ENCODE measurements around the gene CDV3. TPM values are rescaled to one million over a fixed set of nuclear protein-coding genes. Genes with fewer than 3 reads are reported as not detected.

CDV3 gene
- total RNA-seq, 4 donors from 2014 or later, result 46.8 to 84.9 (median 78.8) TPM

GRCh38 chr3:133589503-133589902 is 16.0 kb downstream of the CDV3 start:
- H3K27me3 ChIP-seq, result no peaks in the 10 kb centered on the region
- no peak for DNase-seq
- TF ChIP-seq POLR2A (IDR thresholded peaks at IDR 0.05) (peak; percentile 7), EP300 (IDR thresholded peaks at IDR 0.05; ENCODE audit: low read depth) (no peak)
- H3K4me3 ChIP-seq, result no peak overlapping the region
- in situ Hi-C loops (cut with MboI; ENCODE audit: low pct_ligation_motif_present in 1 of 4, low pct_unique_long_range_greater_than_20kb in 1 of 4, low sequenced_read_pairs in 3 of 4) (loop anchor here in 1 of 4 donors (25.0 kb wide), 2 partner anchors 127 to 902 kb away; no protein-coding TSS in a partner anchor), intact Hi-C loops (cut with DNase I; ENCODE audit: low total_unique reads) (no loop called here)
- 70 to 88% methylated on average over 2 to 8 of the region's 8 CpGs for WGBS, 2 donors (ENCODE audit: low coverage in 1 of 2)
- H3K36me3 ChIP-seq, result peaks cover 0 to 53% (median 23%) of the 10 kb centered on the region in 4 donors
- no peak overlapping the region for H3K27ac ChIP-seq
- no peaks in the 10 kb centered on the region for H3K9me3 ChIP-seq
- H3K4me1 ChIP-seq, result peaks cover 0 to 4% (median 2%) of the 10 kb centered on the region in 4 donors

GRCh38 chr3:133591271-133591742 is 17.8 kb downstream of the CDV3 start:
- 90 to 96% methylated on average over 3 of the region's 3 CpGs for WGBS, 2 donors (ENCODE audit: low coverage in 1 of 2)
- H3K4me3 ChIP-seq, result no peak overlapping the region
- TF ChIP-seq POLR2A (IDR thresholded peaks at IDR 0.05) (no peak), POLR2AphosphoS5 (IDR thresholded peaks at IDR 0.05) (no peak), EP300 (IDR thresholded peaks at IDR 0.05; ENCODE audit: low read depth) (no peak)
- TF ChIP-seq, protein P1, sequence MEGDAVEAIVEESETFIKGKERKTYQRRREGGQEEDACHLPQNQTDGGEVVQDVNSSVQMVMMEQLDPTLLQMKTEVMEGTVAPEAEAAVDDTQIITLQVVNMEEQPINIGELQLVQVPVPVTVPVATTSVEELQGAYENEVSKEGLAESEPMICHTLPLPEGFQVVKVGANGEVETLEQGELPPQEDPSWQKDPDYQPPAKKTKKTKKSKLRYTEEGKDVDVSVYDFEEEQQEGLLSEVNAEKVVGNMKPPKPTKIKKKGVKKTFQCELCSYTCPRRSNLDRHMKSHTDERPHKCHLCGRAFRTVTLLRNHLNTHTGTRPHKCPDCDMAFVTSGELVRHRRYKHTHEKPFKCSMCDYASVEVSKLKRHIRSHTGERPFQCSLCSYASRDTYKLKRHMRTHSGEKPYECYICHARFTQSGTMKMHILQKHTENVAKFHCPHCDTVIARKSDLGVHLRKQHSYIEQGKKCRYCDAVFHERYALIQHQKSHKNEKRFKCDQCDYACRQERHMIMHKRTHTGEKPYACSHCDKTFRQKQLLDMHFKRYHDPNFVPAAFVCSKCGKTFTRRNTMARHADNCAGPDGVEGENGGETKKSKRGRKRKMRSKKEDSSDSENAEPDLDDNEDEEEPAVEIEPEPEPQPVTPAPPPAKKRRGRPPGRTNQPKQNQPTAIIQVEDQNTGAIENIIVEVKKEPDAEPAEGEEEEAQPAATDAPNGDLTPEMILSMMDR (IDR thresholded peaks at IDR 0.05), result no peak
- in situ Hi-C loops (cut with MboI; ENCODE audit: low pct_ligation_motif_present in 1 of 4, low pct_unique_long_range_greater_than_20kb in 1 of 4, low sequenced_read_pairs in 3 of 4), result loop anchor here in 1 of 4 donors (25.0 kb wide), 2 partner anchors 129 to 904 kb away; no protein-coding TSS in a partner anchor
- no peaks in the 10 kb centered on the region for H3K9me3 ChIP-seq
- DNase-seq, result no peak
- peaks cover 0 to 35% (median 14%) of the 10 kb centered on the region in 4 donors for H3K36me3 ChIP-seq
- intact Hi-C loops (cut with DNase I; ENCODE audit: low total_unique reads), result no loop called here
- no peak overlapping the region for H3K27ac ChIP-seq
- peaks cover 0 to 4% (median 0%) of the 10 kb centered on the region in 4 donors for H3K4me1 ChIP-seq
- no peaks in the 10 kb centered on the region for H3K27me3 ChIP-seq

DNA sequence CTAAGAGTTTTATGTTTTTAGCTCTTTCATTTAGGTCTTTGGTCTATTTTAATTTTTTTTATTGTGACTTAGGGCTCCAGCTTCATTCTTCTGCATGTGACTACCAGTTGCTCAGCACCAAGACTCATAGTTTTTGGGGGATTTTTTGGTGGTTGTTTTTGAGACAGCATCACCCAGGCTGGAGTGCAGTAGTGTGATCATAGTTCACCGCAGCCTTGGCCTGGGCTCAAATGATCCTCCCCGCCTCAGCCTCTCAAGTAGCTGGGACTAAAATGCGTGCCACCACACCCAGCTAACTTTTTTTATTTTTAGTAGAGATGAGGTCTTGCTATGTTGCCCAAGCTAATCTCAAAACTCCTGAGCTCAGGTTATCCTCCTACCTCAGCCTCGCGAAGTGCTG is 19.4 kb downstream of the CDV3 start:
- TF ChIP-seq EP300 (IDR thresholded peaks at IDR 0.05; ENCODE audit: low read depth), result no peak
- TF ChIP-seq, protein P1 (IDR thresholded peaks at IDR 0.05), result no peak
- TF ChIP-seq POLR2AphosphoS5 (IDR thresholded peaks at IDR 0.05), result no peak
- TF ChIP-seq POLR2A (IDR thresholded peaks at IDR 0.05), result no peak
- H3K27ac ChIP-seq, result no peak overlapping the region
- intact Hi-C loops (cut with DNase I; ENCODE audit: low total_unique reads) (no loop called here), in situ Hi-C loops (cut with MboI; ENCODE audit: low pct_ligation_motif_present in 1 of 4, low pct_unique_long_range_greater_than_20kb in 1 of 4, low sequenced_read_pairs in 3 of 4) (loop anchor here in 1 of 4 donors (25.0 kb wide), 2 partner anchors 131 to 906 kb away; no protein-coding TSS in a partner anchor)
- no peak overlapping the region for H3K4me3 ChIP-seq
- WGBS, 2 donors (ENCODE audit: low coverage in 1 of 2), result 48 to 65% methylated on average over 5 of the region's 5 CpGs
- no peaks in the 10 kb centered on the region for H3K27me3 ChIP-seq
- H3K9me3 ChIP-seq, result no peaks in the 10 kb centered on the region
- H3K36me3 ChIP-seq, result peaks cover 0 to 19% (median 7%) of the 10 kb centered on the region in 4 donors
- peak; percentile 20 for DNase-seq
- peaks cover 0 to 4% (median 0%) of the 10 kb centered on the region in 4 donors for H3K4me1 ChIP-seq

DNA sequence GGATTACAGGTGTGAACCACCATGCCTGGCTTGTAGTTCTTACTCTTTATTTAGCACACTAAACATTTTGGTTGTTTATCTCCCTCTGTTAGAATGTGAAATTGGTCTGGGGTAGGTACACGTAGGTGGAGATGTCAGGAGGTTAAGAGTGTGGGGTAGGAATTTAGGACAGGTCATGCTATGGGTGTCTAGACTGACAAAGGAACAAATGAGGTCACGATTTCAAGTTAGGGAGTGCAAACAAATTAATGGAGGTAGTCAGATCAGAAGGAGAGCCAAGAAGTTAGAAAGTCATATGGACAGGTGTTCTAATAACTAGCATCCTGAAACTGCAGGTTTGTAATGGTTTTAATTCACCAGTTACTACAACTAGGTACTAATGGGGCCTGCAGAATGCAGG is 19.8 kb downstream of the CDV3 start:
- DNase-seq, result no peak
- intact Hi-C loops (cut with DNase I; ENCODE audit: low total_unique reads) (no loop called here), in situ Hi-C loops (cut with MboI; ENCODE audit: low pct_ligation_motif_present in 1 of 4, low pct_unique_long_range_greater_than_20kb in 1 of 4, low sequenced_read_pairs in 3 of 4) (loop anchor here in 1 of 4 donors (25.0 kb wide), 2 partner anchors 131 to 906 kb away; no protein-coding TSS in a partner anchor)
- H3K4me3 ChIP-seq, result no peak overlapping the region
- TF ChIP-seq, protein P1 (IDR thresholded peaks at IDR 0.05), result no peak
- TF ChIP-seq POLR2AphosphoS5 (IDR thresholded peaks at IDR 0.05) (no peak), POLR2A (IDR thresholded peaks at IDR 0.05) (no peak), EP300 (IDR thresholded peaks at IDR 0.05; ENCODE audit: low read depth) (no peak)
- 80 to 86% methylated on average over 1 to 2 of the region's 2 CpGs for WGBS, 2 donors (ENCODE audit: low coverage in 1 of 2)
- peaks cover 0 to 4% (median 0%) of the 10 kb centered on the region in 4 donors for H3K4me1 ChIP-seq
- H3K27ac ChIP-seq, result no peak overlapping the region
- no peaks in the 10 kb centered on the region for H3K9me3 ChIP-seq
- H3K36me3 ChIP-seq, result peaks cover 0 to 15% (median 5%) of the 10 kb centered on the region in 4 donors
- no peaks in the 10 kb centered on the region for H3K27me3 ChIP-seq

All from transverse colon (tissue), 4 donors.